HTERT RPE-1 (cell line): ENCODE measurements around the gene LAMA3.

Source experiments
- in situ Hi-C: fragments of 300-500 bp; cut with MboI; formaldehyde crosslinking; loops from 4 replicates; pipeline ENCODE4 v1.14.3; 2020; ENCODE audit warnings: low sequenced_read_pairs

LAMA3 gene

DNA sequence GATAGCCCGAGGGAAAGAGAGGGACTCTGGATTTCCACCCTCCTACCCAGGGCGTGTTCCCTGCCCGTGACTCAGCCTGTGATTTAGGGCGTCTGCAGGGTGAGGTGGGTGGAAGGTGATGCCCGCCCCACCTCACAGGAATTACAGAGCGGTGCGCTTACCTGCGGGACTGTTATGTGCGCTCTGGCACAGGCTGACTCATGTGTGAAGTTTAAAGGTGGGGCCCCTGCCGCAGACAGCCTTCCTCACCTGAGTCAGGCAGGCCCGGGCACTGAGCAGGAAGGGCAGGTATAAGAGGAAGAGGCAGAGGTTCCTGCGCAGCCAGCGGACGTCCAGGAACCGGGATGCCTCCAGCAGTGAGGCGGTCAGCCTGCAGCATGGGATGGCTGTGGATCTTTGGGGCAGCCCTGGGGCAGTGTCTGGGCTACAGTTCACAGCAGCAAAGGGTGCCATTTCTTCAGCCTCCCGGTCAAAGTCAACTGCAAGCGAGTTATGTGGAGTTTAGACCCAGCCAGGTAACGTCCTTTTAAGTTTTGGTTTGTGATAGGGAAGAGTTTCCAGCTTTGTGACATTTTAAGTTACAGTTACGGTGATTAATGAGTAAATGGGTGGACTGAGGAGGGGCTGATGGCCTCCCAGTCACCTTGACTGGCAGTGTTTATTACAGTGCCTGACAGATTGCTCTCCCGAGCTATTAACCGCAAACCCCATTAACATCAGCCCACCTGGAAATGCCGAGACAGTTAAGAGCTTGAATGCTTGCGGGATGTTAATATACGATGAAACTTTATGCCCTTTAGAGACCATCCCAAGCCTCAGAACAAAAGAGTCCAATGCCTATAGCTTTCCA is 183.7 kb downstream of the LAMA3 start:
- in situ Hi-C loops = no loop called here

DNA sequence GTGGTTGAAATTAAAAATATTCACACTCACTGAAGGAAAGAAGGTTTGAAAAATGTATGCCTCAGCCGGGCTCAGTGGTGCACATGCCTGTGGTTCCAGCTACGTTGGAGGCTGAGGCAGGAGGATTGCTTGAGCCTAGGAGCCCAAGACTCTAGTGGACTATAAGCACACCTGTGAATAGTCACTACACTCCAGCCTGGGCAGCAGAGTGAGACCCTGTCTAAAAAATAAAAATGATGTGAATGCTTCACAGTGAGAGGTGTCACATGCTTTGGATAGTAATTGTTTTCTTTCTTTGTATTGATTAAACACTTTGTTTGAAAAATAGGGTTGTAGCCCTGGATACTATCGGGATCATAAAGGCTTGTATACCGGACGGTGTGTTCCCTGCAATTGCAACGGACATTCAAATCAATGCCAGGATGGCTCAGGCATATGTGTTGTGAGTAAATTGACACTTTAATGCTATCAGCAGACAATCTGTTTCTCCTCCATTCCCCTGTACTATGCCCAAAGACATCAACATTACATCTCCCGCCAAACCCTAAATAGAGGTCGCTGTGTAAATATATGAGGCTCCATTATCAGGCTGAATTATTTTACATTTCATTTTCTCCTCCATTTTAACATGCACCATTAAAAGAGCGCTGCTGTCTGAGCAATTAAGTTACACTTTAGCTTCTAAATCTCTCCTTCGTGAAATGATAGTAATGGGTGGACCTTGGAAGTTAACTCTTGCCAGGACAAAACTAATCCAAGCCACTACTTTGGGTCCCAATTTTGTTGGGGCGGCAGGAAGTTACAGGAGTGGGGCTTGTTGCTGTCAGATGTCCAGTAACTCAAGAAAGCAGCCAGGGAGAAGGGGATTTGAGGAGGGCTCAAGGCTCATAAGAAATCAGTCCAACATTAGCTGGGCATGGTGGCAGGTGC is 187.0 kb downstream of the LAMA3 start:
- in situ Hi-C loops = no loop called here

DNA sequence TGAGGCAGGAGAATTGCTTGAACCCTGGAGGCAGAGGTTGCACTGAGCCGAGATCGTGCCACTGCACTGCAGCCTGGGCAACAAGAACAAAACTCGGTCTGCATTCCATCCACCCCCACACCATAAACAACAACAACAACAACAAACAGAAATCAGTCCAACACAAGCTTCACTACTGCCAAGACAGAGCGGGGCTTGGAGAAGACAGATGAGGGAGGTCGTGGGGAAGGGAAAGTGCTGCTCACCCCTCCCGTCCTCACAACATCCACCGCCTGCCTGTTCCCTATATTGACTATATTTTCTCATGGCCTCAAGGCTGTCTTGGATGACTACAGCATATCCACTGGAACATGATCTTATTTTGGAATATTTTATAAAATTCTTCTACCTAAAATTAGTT is 187.7 kb downstream of the LAMA3 start:
- in situ Hi-C loops = no loop called here

DNA sequence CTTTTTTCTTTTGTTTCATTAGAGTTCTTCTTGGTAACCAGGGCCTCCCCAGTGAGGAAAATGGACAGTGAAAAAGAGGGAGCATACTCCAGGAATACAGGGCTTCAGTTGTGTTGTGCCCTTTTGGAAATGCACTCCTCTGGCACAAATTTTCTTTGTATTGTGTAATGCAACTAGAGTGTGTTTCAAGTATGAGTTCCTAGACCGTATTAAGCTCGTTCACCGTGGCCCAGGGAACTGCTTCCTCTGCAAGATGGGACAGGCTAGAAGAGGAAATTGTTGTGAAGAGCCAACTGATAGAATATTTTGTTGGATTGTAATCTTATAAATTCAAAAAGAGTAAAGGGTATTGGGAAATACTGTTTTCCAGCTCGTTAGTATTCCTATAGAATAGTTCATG is 188.1 kb downstream of the LAMA3 start:
- in situ Hi-C loops = no loop called here

DNA sequence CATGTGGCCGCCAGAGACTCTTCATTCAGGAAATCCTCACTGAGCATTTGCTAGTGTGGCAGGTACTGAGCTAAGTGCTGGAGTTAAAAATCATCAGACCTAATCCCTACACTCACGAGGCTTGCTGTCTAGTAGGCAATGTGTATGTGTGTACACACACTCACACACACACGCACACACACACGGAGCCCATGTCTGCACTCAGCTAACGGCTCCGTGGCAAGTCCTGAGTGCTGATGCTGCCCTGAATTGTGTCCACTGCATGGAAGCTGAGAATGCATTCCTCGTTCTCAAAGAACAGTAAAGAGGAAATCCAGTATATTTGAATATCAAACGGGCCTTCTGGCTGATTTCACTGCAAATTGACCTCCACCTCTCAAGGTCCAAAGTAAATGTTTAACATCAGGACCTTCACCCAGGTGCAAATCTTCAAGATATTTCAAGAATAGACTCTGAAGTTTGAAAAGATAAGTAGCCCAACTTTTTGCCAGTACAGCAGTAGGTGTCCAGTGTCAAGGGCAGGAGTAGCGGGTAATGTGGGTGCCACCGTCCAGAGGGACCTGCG is 189.2 kb downstream of the LAMA3 start:
- in situ Hi-C loops = no loop called here

DNA sequence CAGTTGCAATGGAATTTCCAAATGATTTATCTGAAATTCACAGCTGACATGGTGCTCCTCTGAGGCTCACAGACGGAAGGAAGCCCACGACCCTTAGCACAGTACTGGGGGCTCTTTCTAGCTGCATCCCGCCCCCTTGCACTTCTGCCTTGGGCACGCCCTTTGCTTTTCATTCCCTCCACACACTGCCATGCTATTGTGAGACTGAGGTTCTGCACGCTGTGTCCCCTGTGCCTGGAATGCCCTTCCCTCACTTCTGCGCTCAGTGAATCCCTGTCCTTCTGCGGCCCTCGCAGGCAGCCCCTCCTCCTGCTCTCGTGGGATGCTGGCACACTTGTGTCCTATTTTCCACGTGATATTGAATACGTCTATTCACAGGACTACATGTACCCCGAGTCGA is 189.9 kb downstream of the LAMA3 start:
- in situ Hi-C loops = no loop called here

DNA sequence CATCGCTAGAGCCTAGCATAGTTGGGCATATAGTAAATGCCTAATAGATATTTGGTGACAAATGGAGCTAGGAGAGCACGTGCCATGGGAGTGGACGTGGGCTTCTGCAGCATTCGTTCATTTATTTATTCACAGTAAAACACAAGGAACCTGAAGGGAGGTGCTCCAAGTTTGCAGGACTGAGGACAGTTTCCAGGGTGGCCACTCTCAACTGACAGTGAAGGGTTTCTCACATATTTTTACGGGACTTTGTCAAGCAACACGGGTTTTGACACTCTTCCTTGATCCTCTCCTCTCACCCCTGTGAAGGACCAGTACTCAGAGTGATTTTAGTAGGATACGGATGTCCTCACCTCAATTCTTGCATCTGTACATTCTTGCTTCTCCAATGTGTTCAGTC is 190.3 kb downstream of the LAMA3 start:
- in situ Hi-C loops = no loop called here

DNA sequence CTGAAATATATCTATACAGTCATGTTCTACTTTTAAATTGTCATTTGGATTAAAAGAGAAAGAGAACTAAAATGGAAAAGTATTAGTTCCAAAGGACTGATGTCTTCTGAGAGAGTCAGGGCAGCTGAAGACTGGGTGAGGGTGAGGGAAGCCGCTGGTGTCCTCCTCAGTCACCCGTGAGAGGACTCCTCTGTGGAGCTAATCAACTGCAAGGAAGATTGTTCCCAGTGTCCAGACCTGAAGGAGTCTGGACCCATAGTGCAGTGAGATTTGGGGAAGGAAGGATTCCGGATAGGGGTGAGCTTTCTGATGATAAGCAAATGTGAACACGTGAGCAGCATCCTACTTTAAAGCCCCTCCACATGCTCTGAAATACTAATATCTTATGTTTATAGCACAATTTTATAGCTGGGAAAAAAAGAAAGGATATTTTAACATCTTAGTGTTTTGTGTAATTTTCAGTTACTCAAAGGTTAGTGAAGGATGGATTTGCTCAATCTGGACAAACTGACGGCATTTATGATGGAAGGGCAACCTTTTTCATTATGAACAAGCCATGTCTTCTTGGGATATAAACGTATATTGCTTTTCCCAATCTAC is 190.8 kb downstream of the LAMA3 start:
- in situ Hi-C loops = no loop called here

DNA sequence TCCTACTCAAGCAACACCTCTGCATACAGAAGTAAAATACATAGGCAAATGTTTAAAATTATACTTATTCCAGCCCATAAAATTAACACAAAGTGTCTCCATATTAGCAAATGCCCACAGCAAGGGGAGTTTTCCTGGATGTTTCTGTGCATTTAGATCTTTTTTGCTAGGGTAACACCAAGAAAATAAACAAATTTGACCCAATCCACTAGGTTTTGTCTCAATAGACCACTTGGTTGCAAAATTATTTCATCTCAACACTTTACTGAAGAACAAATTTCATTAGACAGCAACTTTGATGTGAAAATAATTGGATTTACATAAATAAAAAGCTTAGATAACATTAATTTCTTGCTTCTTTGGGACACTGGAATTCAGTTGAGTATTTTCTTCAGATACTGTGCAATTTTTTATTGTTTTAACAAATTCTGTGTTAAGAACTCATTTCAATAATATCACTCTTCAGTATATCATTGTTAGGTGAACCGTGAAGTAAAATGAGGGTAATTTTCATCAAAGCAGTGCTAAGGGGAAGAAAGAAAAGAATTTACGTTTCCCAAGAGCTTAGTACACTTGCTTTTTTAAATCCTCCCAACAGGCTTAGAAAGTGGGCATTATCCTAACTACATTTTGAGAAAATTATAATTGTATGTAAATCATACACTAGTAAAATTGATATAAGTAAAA is 191.8 kb downstream of the LAMA3 start:
- in situ Hi-C loops = no loop called here

DNA sequence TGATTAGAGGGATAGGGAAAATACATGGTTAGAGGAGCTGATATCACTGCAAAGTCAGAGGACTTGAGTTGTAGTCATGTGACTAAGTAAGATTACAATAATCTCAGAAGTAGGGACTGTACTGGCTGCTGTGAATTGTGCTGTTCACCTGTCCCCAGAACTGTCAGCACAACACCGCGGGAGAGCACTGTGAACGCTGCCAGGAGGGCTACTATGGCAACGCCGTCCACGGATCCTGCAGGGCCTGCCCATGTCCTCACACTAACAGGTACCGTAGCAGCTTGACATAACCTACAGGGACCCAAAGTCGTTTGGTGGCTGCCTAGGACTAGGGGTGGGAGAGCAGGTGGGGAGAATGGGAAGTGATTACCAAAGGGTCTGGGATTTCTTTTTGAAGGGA is 192.5 kb downstream of the LAMA3 start:
- in situ Hi-C loops = no loop called here

DNA sequence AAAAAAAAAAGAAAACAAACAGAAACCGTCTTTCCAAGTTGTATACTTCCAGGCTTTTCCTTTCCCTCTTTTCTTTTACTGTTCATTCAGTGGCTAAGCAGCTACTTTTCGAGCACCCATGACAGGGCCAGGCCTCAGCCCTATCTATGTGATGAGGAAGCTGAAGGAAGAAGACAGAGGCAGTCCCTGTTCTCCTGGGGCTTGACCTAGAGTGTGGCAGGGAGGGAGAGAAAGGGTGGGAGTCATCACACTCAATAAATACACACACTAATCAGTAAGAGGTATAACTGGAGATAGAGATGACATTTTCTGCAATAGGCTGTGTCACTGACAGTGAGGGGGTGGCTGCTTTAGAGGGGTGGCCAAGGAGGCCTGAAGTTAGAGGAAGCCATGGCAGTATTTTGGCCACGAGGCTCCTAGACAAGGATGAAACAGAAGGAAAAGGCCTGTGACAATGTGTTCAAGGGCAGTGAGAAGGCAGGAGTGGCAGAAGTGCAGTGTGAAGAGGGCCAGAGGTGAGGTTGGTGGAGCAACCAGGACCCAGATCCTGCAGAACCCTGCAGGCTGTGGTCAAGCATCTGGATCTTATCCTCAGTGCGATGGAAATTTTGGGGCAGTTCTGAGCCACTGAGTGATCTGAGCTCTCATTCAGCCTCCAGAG is 193.5 kb downstream of the LAMA3 start:
- in situ Hi-C loops = no loop called here

DNA sequence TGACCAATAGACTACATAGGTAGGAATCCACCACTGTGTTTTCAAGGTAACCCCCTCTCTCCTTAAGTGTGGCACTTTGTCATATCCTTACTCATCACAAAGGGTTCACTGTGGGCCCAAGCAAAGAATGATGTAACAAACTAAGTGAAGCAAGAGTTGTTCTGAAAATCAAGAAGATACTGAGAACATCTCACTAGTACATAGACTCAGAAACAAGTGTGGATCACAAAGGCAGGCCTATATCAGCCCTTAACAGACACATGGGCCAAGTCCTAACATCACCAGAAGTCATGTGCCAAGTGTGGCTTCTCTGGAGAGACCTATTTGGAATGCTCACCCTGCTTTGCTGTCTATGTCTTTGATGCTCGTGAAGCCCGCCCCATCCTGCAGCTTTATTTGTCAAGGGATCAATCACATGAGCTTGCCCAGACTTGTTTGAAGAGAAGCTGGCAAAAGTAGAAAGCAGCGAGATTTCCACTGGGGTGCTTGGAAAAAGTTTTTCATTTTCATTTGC is 194.1 kb downstream of the LAMA3 start:
- in situ Hi-C loops = no loop called here

DNA sequence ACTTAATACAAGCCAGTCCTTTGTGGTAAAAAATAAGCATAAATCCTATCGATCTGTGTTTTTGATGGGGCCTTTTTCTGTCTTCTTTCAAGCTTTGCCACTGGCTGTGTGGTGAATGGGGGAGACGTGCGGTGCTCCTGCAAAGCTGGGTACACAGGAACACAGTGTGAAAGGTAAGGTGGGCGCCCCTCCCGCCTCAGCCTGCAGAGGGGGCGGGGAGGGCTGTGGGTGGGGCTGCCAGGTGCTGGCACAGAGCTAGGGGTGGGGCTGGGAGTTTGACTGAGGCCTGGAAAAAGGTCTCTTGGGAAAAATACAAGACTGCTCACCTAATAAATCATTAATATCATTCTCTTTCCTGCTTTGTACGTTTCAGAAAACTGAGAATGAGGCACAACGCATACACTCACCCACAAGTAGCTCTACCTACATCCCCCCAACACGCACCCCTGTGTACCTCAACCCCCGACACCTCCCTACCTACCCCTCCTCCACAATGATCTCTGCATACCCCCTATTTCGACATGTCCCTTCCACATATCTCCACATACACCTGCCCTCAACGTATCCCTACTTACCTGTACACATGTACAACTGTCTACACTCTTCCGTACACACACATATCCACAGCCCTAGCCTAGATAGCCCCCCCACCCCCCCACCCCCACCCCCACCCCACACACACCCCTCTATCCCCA is 195.6 kb downstream of the LAMA3 start:
- in situ Hi-C loops = no loop called here

DNA sequence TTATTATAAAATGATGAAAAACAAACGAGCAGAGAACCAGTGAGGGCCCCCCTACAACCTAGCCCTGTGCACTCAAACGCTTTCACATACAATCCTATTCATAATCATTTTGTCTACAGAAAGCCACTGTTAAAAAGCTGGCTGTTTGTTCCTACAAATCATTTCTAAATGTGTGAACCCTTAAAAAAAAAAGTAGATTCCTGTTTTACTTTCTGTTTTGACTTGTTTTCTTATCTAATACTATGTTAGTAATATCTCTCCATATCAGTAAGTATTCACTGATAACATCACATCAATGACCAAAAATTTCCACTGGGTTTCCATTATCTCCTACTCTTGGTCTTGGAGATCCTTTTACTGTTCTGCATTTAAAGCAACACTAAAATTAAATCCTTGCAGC is 196.5 kb downstream of the LAMA3 start:
- in situ Hi-C loops = no loop called here

DNA sequence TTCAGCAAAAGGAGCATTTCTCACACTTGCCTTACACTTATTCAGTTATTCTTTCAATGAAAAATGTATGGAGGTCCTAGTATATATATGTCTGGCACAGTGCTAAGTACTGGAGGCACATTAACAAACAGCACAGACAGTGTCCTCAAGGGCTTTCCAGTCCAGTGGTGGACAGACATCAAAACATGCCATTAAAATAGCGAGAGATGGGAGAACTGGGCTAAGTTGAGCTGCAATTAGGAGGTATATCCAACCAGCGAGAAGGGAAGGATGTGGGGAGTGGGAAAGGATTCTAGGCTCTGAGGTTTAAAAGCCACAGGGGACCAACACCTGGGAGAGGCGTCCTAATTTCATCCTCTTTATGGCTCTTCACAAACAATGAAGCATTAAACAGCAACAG is 197.8 kb downstream of the LAMA3 start:
- in situ Hi-C loops = no loop called here

DNA sequence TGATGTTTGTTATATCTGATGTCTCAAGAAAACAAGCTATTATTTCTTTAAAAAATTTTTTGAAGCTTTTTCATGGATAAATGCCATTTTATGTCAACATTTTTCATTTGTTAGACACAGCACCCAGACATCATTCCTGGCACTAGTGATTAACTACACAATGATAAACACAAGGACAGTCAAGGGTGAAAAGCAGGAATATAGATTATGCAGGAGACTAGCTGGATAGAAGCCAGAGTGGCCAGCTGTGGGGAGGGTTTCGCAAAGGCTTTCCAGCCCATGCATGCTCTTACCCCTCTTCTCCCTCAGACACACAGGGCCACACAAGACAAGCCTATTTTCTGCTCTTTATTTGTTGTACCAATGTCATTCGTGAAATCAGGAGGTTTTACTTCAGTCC is 198.2 kb downstream of the LAMA3 start:
- in situ Hi-C loops = no loop called here

DNA sequence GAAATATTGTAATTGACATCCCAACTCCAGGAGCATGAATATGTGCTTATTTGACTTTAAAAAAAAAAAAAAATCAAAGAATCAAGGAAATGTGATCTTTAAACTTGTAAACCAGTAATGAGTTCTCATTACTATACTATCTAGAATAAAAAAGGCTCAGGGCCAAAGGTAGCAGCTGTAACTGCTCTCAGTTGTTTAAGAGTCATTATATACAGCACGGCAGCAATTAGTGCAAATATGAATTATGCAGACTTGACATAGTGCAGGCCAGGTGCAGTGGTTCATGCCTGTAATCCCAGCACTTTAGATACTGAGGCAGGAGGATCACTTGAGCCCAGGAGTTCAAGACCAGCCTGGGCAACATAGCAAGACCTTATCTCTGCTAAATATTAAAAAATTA is 199.6 kb downstream of the LAMA3 start:
- in situ Hi-C loops = no loop called here

DNA sequence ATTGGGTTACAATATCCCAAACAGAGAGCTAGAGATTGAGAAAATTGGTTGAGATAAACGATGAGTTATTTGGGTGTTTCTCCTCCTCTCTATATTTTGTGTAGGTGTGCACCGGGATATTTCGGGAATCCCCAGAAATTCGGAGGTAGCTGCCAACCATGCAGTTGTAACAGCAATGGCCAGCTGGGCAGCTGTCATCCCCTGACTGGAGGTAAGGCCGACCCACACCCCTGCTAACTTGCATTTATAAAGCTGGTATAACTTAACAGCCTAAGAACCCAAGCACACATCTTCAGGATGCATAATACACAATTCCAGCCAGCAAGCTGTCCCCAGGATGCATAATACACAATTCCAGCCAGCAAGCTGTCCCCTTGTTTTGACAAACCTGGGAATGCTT is 200.7 kb downstream of the LAMA3 start:
- in situ Hi-C loops = no loop called here

DNA sequence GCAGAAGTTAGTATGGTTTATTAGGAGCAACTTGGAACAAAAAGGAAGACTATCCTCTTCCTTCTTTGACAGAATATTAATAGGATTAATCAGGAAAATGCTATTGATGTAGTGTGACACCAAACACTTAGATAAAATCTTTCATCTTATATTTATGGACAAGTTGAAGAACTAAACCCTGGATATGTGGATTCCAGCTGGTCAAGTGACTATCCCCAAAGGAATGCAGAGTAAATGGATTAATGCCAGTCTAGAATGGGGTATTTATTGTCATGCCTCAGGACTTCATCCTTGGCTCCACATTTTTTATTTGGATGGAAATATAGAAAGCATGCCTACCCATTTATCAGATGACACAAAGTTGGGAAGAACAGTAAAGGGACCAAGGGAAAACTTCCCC is 201.3 kb downstream of the LAMA3 start:
- in situ Hi-C loops = no loop called here
